ENCODE results near the gene ADAMTS2. TPM values are rescaled to one million over a fixed set of nuclear protein-coding genes. Genes with fewer than 3 reads are reported as not detected.

Gene ADAMTS2
- total and polyA plus RNA-seq, 5 donors from 2014 or later: 0.03 TPM; not detected in 4

GRCh38 chr5:179368806-179369529, 23.7 kb upstream of the ADAMTS2 start:
- Histone ChIP-seq H3K27me3 (ENCODE audit: control insufficient read depth, insufficient read depth, low read length) (no peaks in the 10 kb centered on the region), H3K4me3 (ENCODE audit: low read depth, low read length) (no peak overlapping the region), H3K27ac (ENCODE audit: insufficient read depth, low read length, poor library complexity, severe bottlenecking) (no peak overlapping the region), H3K36me3 (ENCODE audit: control insufficient read depth, insufficient read depth, low read length) (no peaks in the 10 kb centered on the region), H3K9me3 (ENCODE audit: control insufficient read depth in 2 of 2, low read length in 2 of 2) (no peaks in the 10 kb centered on the region), H3K4me1 (ENCODE audit: control insufficient read depth, insufficient read depth, low read length, poor library complexity, severe bottlenecking) (no peaks in the 10 kb centered on the region)
- H3K36me3 Mint-ChIP-seq: no peaks in the 10 kb centered on the region
- peaks cover 0 to 1% (median 0%) of the 10 kb centered on the region in 7 donors for H3K9me3 Mint-ChIP-seq
- peaks cover 4% of the 10 kb centered on the region for H3K27me3 Mint-ChIP-seq
- peak overlapping the region in 1 of 3 donors; percentile 50 for H3K27ac Mint-ChIP-seq
- DNase-seq (no peak), ATAC-seq (ENCODE audit: low read depth in 2 of 2) (no peak)
- H3K4me3 Mint-ChIP-seq: no peak overlapping the region
- H3K4me1 Mint-ChIP-seq: no peaks in the 10 kb centered on the region

DNA sequence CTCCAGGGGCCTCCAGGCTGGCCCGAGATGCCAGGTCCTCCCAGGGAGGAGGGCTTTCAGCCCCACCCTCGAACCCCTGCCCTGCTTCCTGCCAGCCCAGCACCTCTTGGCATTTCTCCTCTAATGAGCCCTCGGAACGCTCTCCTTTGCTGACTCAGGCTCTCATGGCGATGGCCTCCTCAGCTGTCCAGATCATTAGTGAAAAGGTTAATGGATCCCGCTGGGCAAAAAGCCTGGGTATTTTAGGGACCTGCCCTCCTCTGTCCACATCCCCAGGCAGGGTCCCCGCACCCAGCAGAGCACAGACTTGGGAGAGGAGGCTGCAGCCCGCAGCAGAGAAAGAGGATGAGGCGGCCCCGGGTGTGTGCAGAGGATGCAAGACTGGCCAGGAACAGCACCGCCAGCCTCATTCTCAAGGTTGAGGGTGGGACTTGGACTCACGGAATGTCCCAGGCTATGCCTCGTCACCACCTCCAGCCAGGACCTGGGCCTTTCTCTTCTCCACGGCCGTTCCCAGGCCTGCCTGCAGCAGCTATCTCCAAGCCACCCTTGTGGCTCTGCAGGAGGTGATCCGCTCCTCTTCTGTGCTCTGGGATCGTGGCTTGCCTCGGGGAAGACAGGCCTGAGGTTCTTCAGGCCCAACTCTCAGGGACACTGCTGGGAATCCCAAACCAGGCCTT, 23.0 kb upstream of the ADAMTS2 start:
- no peaks in the 10 kb centered on the region for H3K27me3 ChIP-seq (ENCODE audit: control insufficient read depth, insufficient read depth, low read length)
- no peak overlapping the region for H3K4me3 Mint-ChIP-seq
- no peaks in the 10 kb centered on the region for H3K36me3 ChIP-seq (ENCODE audit: control insufficient read depth, insufficient read depth, low read length)
- no peaks in the 10 kb centered on the region for H3K4me1 Mint-ChIP-seq
- peaks cover 0 to 1% (median 0%) of the 10 kb centered on the region in 7 donors for H3K9me3 Mint-ChIP-seq
- no peaks in the 10 kb centered on the region for H3K9me3 ChIP-seq (ENCODE audit: control insufficient read depth in 2 of 2, low read length in 2 of 2)
- H3K27ac Mint-ChIP-seq: no peak overlapping the region
- DNase-seq (no peak), ATAC-seq (ENCODE audit: low read depth in 2 of 2) (no peak)
- H3K4me1 ChIP-seq (ENCODE audit: control insufficient read depth, insufficient read depth, low read length, poor library complexity, severe bottlenecking): no peaks in the 10 kb centered on the region
- no peaks in the 10 kb centered on the region for H3K36me3 Mint-ChIP-seq
- H3K27ac ChIP-seq (ENCODE audit: insufficient read depth, low read length, poor library complexity, severe bottlenecking): no peak overlapping the region
- H3K27me3 Mint-ChIP-seq: peaks cover 4% of the 10 kb centered on the region
- H3K4me3 ChIP-seq (ENCODE audit: low read depth, low read length): no peak overlapping the region

GRCh38 chr5:179367491-179367890, 22.2 kb upstream of the ADAMTS2 start:
- no peaks in the 10 kb centered on the region for H3K4me1 Mint-ChIP-seq
- no peaks in the 10 kb centered on the region for H3K36me3 Mint-ChIP-seq
- no peaks in the 10 kb centered on the region for H3K9me3 ChIP-seq (ENCODE audit: control insufficient read depth in 2 of 2, low read length in 2 of 2)
- DNase-seq: no peak
- no peaks in the 10 kb centered on the region for H3K4me1 ChIP-seq (ENCODE audit: control insufficient read depth, insufficient read depth, low read length, poor library complexity, severe bottlenecking)
- no peak for ATAC-seq (ENCODE audit: low read depth in 2 of 2)
- no peaks in the 10 kb centered on the region for H3K36me3 ChIP-seq (ENCODE audit: control insufficient read depth, insufficient read depth, low read length)
- peaks cover 0 to 1% (median 0%) of the 10 kb centered on the region in 7 donors for H3K9me3 Mint-ChIP-seq
- no peak overlapping the region for H3K27ac Mint-ChIP-seq
- no peak overlapping the region for H3K4me3 ChIP-seq (ENCODE audit: low read depth, low read length)
- H3K4me3 Mint-ChIP-seq: no peak overlapping the region
- no peaks in the 10 kb centered on the region for H3K27me3 ChIP-seq (ENCODE audit: control insufficient read depth, insufficient read depth, low read length)
- peaks cover 4% of the 10 kb centered on the region for H3K27me3 Mint-ChIP-seq
- no peak overlapping the region for H3K27ac ChIP-seq (ENCODE audit: insufficient read depth, low read length, poor library complexity, severe bottlenecking)

DNA sequence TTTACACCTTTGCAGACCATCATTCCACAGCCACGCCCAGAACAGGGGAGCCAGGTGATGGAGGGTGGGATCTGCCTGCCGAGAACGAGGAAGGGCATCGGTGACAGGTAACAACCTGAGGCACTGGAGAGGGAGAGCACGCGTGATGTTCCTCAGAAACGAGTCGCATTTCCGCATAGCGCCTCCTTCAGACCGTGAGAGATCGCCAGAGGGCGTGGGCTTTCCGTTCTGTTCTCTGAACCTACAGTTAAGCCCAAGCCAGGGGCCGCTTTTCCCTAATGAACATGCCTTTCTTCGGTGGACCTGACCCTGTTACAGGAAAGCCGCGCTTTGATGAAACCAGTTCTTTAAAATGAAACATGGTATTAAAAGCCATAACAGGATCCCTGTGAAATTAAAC, 17.1 kb upstream of the ADAMTS2 start:
- no peaks in the 10 kb centered on the region for H3K36me3 ChIP-seq (ENCODE audit: control insufficient read depth, insufficient read depth, low read length)
- H3K4me1 ChIP-seq (ENCODE audit: control insufficient read depth, insufficient read depth, low read length, poor library complexity, severe bottlenecking): no peaks in the 10 kb centered on the region

DNA sequence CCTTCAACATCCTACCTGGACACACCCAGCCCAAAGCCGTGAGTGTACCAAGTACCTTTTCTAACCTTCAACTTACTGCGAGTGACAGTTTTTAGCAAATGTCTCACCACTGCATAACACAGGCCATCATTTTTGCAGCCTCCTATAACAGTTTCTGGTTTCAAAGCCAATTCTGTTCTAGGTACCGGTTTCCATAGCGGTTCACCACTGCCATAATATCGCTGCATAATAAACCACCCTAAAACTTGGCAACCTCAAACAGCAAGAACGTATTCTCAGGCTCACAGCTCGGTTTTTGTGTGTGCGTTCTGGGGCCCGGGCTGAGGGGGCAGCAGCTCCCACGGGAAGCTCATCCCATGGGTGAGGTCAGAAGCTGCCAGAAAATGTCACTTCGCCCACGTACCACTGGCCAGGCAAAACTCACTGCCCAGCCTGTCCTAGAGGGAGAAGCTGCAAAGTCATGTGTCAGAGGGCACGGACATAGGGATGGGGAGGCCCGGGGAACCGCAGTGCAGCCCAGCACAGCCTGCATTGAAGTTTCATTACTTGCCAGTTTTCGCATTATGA, 15.9 kb upstream of the ADAMTS2 start:
- no peaks in the 10 kb centered on the region for H3K4me1 ChIP-seq (ENCODE audit: control insufficient read depth, insufficient read depth, low read length, poor library complexity, severe bottlenecking)
- H3K4me3 ChIP-seq (ENCODE audit: low read depth, low read length): no peak overlapping the region
- Mint-ChIP-seq H3K27ac (no peak overlapping the region), H3K9me3 (peaks cover 0 to 4% (median 0%) of the 10 kb centered on the region in 7 donors), H3K4me1 (no peaks in the 10 kb centered on the region), H3K36me3 (no peaks in the 10 kb centered on the region), H3K4me3 (no peak overlapping the region), H3K27me3 (peaks cover 5% of the 10 kb centered on the region)
- H3K9me3 ChIP-seq (ENCODE audit: control insufficient read depth in 2 of 2, low read length in 2 of 2): no peaks in the 10 kb centered on the region
- no peaks in the 10 kb centered on the region for H3K36me3 ChIP-seq (ENCODE audit: control insufficient read depth, insufficient read depth, low read length)
- no peak overlapping the region for H3K27ac ChIP-seq (ENCODE audit: insufficient read depth, low read length, poor library complexity, severe bottlenecking)
- DNase-seq (no peak), ATAC-seq (ENCODE audit: low read depth in 2 of 2) (no peak)
- H3K27me3 ChIP-seq (ENCODE audit: control insufficient read depth, insufficient read depth, low read length): no peaks in the 10 kb centered on the region

More for the DNA sequence above, 17.1 kb upstream of the ADAMTS2 start:
- H3K4me1 Mint-ChIP-seq: no peaks in the 10 kb centered on the region
- peaks cover 0 to 4% (median 0%) of the 10 kb centered on the region in 7 donors for H3K9me3 Mint-ChIP-seq
- H3K36me3 Mint-ChIP-seq: no peaks in the 10 kb centered on the region
- H3K4me3 ChIP-seq (ENCODE audit: low read depth, low read length): no peak overlapping the region
- ATAC-seq (ENCODE audit: low read depth in 2 of 2): no peak
- H3K27ac Mint-ChIP-seq: no peak overlapping the region
- H3K27me3 ChIP-seq (ENCODE audit: control insufficient read depth, insufficient read depth, low read length): no peaks in the 10 kb centered on the region
- no peaks in the 10 kb centered on the region for H3K9me3 ChIP-seq (ENCODE audit: control insufficient read depth in 2 of 2, low read length in 2 of 2)
- no peak overlapping the region for H3K27ac ChIP-seq (ENCODE audit: insufficient read depth, low read length, poor library complexity, severe bottlenecking)
- no peak for DNase-seq
- peaks cover 5% of the 10 kb centered on the region for H3K27me3 Mint-ChIP-seq
- no peak overlapping the region for H3K4me3 Mint-ChIP-seq

DNA sequence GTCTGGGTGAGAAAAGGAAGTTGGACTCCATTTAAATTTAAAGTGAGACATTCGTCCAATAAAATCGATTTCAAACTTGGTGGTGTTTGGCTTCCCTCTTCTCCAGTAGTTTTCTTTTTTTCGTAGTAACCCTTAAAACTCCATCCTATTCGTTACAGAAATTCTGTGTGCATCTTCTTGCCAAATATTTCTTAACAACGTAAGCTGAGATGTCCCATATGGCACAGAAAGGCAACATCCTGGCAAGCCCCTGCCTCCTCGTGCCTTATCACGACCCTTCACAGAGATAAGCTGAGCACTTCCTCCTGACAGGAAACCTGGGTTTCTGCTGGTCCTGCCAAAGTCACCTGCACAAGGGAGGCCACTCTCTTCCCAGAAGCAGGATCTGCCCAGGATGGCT, 11.8 kb upstream of the ADAMTS2 start:
- Mint-ChIP-seq H3K27me3 (peaks cover 10% of the 10 kb centered on the region), H3K36me3 (no peaks in the 10 kb centered on the region), H3K4me3 (no peak overlapping the region), H3K27ac (no peak overlapping the region), H3K9me3 (peaks cover 0 to 1% (median 0%) of the 10 kb centered on the region in 7 donors), H3K4me1 (no peaks in the 10 kb centered on the region)
- no peaks in the 10 kb centered on the region for H3K27me3 ChIP-seq (ENCODE audit: control insufficient read depth, insufficient read depth, low read length)
- no peaks in the 10 kb centered on the region for H3K4me1 ChIP-seq (ENCODE audit: control insufficient read depth, insufficient read depth, low read length, poor library complexity, severe bottlenecking)
- H3K9me3 ChIP-seq (ENCODE audit: control insufficient read depth in 2 of 2, low read length in 2 of 2): no peaks in the 10 kb centered on the region
- no peaks in the 10 kb centered on the region for H3K36me3 ChIP-seq (ENCODE audit: control insufficient read depth, insufficient read depth, low read length)
- no peak overlapping the region for H3K27ac ChIP-seq (ENCODE audit: insufficient read depth, low read length, poor library complexity, severe bottlenecking)
- ATAC-seq (ENCODE audit: low read depth in 2 of 2) (no peak), DNase-seq (no peak)
- H3K4me3 ChIP-seq (ENCODE audit: low read depth, low read length): no peak overlapping the region

DNA sequence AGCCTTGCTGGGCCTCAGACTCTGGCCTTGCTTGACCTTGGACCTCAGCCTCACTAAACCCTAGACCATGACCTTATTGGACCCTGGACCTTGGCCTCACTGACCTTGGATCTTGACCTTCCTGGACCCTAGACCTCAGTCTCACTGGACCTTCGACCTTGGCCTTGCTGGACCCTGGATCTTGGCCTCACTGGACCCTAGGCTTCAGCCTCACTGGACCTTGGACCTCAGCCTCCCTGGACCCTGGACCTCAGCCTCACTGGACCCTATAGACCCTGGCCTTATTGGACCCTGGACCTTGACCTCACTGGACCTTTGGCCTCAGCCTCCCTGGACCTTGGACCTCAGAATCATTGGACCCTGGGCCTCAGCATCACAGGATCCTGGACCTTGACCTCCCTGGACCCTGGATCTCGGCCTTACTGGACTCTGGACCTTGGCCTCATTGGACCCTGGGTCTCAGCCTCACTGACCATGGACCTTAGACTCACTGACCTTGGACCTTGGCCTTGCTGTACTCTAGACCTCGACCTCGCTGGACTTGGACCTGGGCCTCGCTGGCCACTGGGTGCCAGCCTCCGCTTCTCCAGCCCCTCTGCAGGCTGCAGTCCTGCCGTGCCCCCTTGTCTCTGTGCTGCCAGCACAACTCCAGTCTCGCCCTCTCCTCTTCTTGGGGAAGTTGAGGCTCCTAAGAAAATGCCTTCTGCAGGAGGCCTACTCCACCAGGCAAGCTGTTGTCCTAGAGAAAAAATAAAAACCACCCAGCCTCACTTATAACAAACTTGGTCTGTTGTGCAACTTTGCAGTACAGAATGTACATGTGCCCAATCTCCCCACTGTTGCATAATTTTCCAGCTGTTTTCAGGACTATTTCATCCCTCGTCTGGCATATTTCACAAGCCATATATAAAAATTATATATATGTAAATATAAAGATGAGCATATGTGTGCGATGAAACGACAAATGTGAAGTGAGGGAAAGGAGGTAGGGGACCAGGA, 11.0 kb upstream of the ADAMTS2 start:
- no peaks in the 10 kb centered on the region for H3K36me3 ChIP-seq (ENCODE audit: control insufficient read depth, insufficient read depth, low read length)
- no peak overlapping the region for H3K27ac Mint-ChIP-seq
- ATAC-seq (ENCODE audit: low read depth in 2 of 2) (no peak), DNase-seq (no peak)
- no peaks in the 10 kb centered on the region for H3K4me1 Mint-ChIP-seq
- peaks cover 10% of the 10 kb centered on the region for H3K27me3 Mint-ChIP-seq
- no peaks in the 10 kb centered on the region for H3K9me3 ChIP-seq (ENCODE audit: control insufficient read depth in 2 of 2, low read length in 2 of 2)
- no peak overlapping the region for H3K4me3 ChIP-seq (ENCODE audit: low read depth, low read length)
- no peaks in the 10 kb centered on the region for H3K27me3 ChIP-seq (ENCODE audit: control insufficient read depth, insufficient read depth, low read length)
- no peaks in the 10 kb centered on the region for H3K36me3 Mint-ChIP-seq
- no peaks in the 10 kb centered on the region for H3K9me3 Mint-ChIP-seq
- no peaks in the 10 kb centered on the region for H3K4me1 ChIP-seq (ENCODE audit: control insufficient read depth, insufficient read depth, low read length, poor library complexity, severe bottlenecking)
- no peak overlapping the region for H3K4me3 Mint-ChIP-seq
- no peak overlapping the region for H3K27ac ChIP-seq (ENCODE audit: insufficient read depth, low read length, poor library complexity, severe bottlenecking)

All from CD4-positive, CD25-positive, alpha-beta regulatory T cell (primary cell).